HEK293T (cell line): Measurements from ENCODE around the gene LKAAEAR1.

ENCODE experiments used
- CTCF ChIA-PET: fragments of 350-600 bp; formaldehyde crosslinking; extraction: SDS; loops from one replicate; lab custom pipeline; 2021; ENCODE audit warnings: antibody characterized with exemption, inconsistent platforms; lab: Yijun Ruan, JAX
- POLR2A ChIA-PET: fragments of 350-600 bp; formaldehyde crosslinking; extraction: SDS; loops from one replicate; lab custom pipeline; 2020; ENCODE audit warnings: antibody characterized with exemption, inconsistent platforms; lab: Yijun Ruan, JAX
- DNase-seq: peaks from one replicate; pipeline ENCODE4 v3.0.0; 2012; ENCODE audit warnings: mixed read lengths; ENCODE audit errors: extremely low spot score
- ARNT ChIP-seq: fragments of 450-650 bp; IDR thresholded peaks from 2 replicates; pipeline ENCODE4 v1.6.1; 2017; ENCODE audit warnings: mild to moderate bottlenecking
- BHLHE40 ChIP-seq: fragments of 450-650 bp; IDR thresholded peaks from 2 replicates; pipeline ENCODE4 v1.6.1; 2016; ENCODE audit warnings: mild to moderate bottlenecking, moderate library complexity, borderline replicate concordance
- CTBP1 ChIP-seq: fragments of 450-650 bp; IDR thresholded peaks from 2 replicates; pipeline ENCODE4 v1.6.1; 2016; ENCODE audit warnings: borderline replicate concordance
- ELF4 ChIP-seq: fragments of 450-650 bp; IDR thresholded peaks from 2 replicates; pipeline ENCODE4 v1.6.1; 2017; ENCODE audit warnings: antibody characterized with exemption
- FOXA1 ChIP-seq: fragments of 450-650 bp; IDR thresholded peaks from 2 replicates; pipeline ENCODE4 v1.6.1; 2016; ENCODE audit warnings: mild to moderate bottlenecking
- FOXK2 ChIP-seq: fragments of 450-650 bp; IDR thresholded peaks from 2 replicates; pipeline ENCODE4 v1.6.1; 2016; ENCODE audit warnings: mild to moderate bottlenecking
- FOXM1 ChIP-seq: fragments of 450-650 bp; IDR thresholded peaks from 2 replicates; pipeline ENCODE4 v1.6.1; 2017; ENCODE audit warnings: mild to moderate bottlenecking, borderline replicate concordance
- HDGF ChIP-seq: fragments of 450-650 bp; IDR thresholded peaks from 2 replicates; pipeline ENCODE4 v1.6.1; 2017; ENCODE audit warnings: antibody characterized with exemption, borderline replicate concordance
- L3MBTL2 ChIP-seq: fragments of 450-650 bp; conservative IDR thresholded peaks from 2 replicates; pipeline ENCODE4 v1.6.1; 2016; ENCODE audit warnings: mild to moderate bottlenecking
- LEF1 ChIP-seq: fragments of 450-650 bp; IDR thresholded peaks from 2 replicates; pipeline ENCODE4 v1.6.1; 2017; ENCODE audit warnings: mild to moderate bottlenecking, borderline replicate concordance
- NFRKB ChIP-seq: fragments of 450-650 bp; IDR thresholded peaks from 2 replicates; pipeline ENCODE4 v1.6.1; 2016; ENCODE audit warnings: mild to moderate bottlenecking, moderate library complexity
- SP1 ChIP-seq: fragments of 450-650 bp; IDR thresholded peaks from 2 replicates; pipeline ENCODE4 v1.6.1; 2017
- SUZ12 ChIP-seq: fragments of 450-650 bp; IDR thresholded peaks from 2 replicates; pipeline ENCODE4 v1.6.1; 2016; ENCODE audit warnings: mild to moderate bottlenecking
- TARDBP ChIP-seq: fragments of 450-650 bp; IDR thresholded peaks from 2 replicates; pipeline ENCODE4 v1.6.1; 2016
- ZNF384 ChIP-seq: fragments of 450-650 bp; IDR thresholded peaks from 2 replicates; pipeline ENCODE4 v1.6.1; 2016
- TF ChIP-seq, protein P1 (sequence below): fragments of 450-650 bp; IDR thresholded peaks from 2 replicates; pipeline ENCODE4 v1.6.1; 2016

The LKAAEAR1 gene

DNA sequence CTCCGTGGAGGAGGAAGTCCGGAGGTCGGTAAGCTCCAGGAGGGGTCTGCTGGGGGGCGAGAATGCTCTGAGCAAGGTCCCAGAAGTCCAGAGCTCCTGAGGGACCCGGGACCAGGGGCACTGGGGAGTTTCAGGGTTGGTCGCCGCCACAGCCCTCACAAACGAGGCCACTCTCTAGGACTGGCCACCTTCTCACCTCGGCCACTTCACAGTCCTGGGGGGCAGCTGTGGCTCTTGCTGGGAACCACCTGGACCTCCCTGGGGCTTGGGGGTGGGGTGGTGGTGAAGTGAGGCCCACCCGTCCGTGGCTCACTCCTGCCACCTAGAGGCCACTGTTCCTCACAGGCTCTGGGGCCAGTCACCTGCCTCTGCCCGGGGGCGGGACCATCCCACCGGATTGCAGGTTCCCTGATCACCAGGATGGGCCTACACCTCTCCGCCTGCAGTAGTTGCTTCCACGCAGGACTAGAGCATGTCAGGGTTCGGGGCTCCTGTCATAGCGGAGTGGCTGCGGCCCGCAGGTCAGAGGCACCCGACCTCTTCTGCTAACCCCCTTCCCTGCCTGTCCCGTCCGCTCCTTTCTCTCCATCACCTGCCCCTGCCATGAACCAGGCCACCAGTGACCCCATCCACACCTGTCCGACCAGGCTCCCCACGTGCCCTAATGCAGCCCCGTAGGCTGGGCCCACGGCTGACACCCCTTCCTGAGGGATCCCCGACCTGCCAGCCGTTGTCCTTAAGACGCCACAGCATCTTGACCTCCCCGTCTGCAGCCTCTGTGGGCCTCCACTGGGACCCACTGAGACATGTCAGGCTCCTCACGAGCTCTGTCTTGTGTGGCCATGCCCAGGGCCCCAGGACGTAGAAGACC, 26.3 kb downstream of the LKAAEAR1 start:
- CTCF ChIA-PET = interaction anchor here (0.6 to 2.2 kb wide), 5 partner anchors 19 to 1470 kb away, joined by 3 to 10 read pairs (median 3); no protein-coding TSS in a partner anchor
- POLR2A ChIA-PET = no interaction called here
- TF ChIP-seq ARNT (no peak), FOXA1 (no peak), CTBP1 (no peak), ELF4 (no peak), FOXM1 (no peak)
- peak; percentile 86 for DNase-seq

DNA sequence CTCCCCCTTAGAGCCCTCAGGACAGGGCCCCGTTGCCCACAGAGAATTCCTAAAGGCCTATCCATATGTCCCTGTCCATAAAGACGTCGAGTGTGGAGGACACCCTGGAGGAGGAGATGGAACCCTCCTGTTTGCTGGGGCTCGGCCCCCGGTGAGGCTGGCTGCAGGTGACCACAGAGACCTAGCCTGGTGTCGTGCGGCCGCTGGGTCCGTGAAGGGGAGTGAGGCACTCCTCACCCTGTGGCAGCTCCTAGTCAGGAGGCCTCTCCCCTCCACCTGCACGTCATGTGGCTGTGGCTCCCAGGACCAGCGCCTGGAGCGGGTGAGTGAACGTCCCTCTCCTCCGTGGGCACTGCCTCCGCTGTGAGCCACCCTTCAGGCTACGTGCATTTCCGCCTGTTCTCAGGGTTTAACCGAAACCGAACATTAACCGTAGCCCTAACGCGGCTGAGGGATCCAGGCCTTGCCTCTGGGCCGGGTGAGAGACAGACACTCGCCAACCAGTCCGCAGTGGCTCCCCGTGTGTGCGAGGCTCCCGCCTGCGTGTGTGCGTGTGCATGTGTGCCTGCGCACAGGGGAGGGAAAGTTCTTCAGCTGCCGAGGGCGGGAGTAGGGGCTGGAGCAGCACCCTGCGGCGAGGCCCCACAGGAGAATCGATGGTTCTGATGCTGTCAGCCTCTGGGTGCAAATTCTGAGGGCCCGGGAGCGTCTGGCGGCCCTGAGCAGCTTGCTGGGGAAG, 27.1 kb downstream of the LKAAEAR1 start:
- POLR2A ChIA-PET = no interaction called here
- no peak for TF ChIP-seq LEF1
- no peak for TF ChIP-seq SUZ12
- no peak for TF ChIP-seq FOXK2
- TF ChIP-seq FOXA1 = no peak
- TF ChIP-seq, protein P1, sequence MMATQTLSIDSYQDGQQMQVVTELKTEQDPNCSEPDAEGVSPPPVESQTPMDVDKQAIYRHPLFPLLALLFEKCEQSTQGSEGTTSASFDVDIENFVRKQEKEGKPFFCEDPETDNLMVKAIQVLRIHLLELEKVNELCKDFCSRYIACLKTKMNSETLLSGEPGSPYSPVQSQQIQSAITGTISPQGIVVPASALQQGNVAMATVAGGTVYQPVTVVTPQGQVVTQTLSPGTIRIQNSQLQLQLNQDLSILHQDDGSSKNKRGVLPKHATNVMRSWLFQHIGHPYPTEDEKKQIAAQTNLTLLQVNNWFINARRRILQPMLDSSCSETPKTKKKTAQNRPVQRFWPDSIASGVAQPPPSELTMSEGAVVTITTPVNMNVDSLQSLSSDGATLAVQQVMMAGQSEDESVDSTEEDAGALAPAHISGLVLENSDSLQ = no peak
- no peak for TF ChIP-seq ZNF384
- TF ChIP-seq BHLHE40 = no peak
- no peak for TF ChIP-seq CTBP1
- TF ChIP-seq ELF4 = no peak
- TF ChIP-seq HDGF = no peak
- TF ChIP-seq SP1 = no peak
- TF ChIP-seq FOXM1 = no peak
- CTCF ChIA-PET = interaction anchor here (0.6 to 2.2 kb wide), 5 partner anchors 19 to 1469 kb away, joined by 3 to 10 read pairs (median 3); no protein-coding TSS in a partner anchor
- no peak for DNase-seq

DNA sequence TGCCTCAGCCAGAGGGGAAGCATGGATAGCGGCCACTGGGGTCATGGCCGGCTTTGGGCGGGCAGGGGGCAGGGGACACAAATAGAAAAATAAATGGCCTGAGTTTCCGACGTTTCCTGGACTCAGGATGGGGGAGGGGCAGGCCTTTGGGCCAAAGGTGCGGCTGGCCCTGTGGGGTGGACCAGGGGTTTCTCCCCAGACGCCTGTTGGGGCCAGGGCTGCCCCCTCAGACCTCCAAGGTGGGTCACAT, 27.6 kb downstream of the LKAAEAR1 start:
- DNase-seq = no peak
- ChIA-PET POLR2A (no interaction called here), CTCF (interaction anchor here (2.2 kb wide), 1 partner anchor 18 kb away, joined by 10 read pairs; no protein-coding TSS in a partner anchor)
- TF ChIP-seq FOXM1 = no peak
- no peak for TF ChIP-seq NFRKB
- TF ChIP-seq CTBP1 = no peak
- no peak for TF ChIP-seq ZNF384

DNA sequence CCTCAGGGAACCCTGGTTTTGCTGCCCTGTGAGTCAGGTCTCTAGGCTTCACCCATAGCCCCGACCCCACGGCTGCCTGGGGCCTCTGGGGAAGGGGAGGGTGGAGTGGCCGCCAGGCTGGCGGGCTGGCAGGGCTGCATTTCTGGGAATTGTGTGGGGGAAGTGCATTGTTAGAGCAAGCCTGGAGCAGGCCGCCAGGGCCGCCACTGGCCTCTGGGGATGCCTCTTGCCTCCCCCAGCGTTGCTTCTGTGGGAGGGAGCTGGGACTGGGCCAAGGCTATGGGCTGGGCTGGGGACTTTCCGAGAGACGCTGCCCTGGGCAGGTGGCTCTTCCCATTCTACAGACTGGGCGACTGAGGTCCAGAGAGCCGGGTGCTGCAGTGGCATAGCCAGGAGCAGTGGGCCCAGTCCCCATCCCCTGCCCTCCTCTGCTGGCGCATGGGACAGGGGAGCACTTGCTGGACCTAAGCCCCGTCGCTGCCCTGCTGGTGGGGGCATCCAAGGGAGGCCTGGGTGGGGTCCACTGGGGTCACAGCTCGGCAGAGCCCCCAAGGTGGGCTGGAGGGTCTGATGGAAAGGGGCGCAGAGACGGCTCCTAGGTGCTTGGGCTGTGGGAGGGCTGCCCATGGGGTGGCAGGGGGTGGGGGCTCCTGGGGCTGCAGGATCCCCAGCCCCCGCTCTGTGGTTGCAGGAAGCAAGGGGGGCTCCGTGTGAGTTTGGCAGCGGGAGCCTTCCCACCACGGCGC, 28.1 kb downstream of the LKAAEAR1 start:
- ChIA-PET POLR2A (no interaction called here), CTCF (interaction anchor here (2.2 kb wide), 1 partner anchor 18 kb away, joined by 10 read pairs; no protein-coding TSS in a partner anchor)
- TF ChIP-seq SP1 = no peak
- no peak for TF ChIP-seq FOXA1
- no peak for TF ChIP-seq NFRKB
- TF ChIP-seq, protein P1 = no peak
- no peak for TF ChIP-seq ELF4
- no peak for TF ChIP-seq SUZ12
- TF ChIP-seq FOXK2 = no peak
- TF ChIP-seq LEF1 = no peak
- no peak for TF ChIP-seq BHLHE40
- TF ChIP-seq ZNF384 = no peak
- TF ChIP-seq L3MBTL2 = no peak
- TF ChIP-seq ARNT = no peak
- no peak for TF ChIP-seq CTBP1
- no peak for TF ChIP-seq TARDBP
- no peak for TF ChIP-seq FOXM1
- no peak for TF ChIP-seq HDGF
- DNase-seq = no peak

DNA sequence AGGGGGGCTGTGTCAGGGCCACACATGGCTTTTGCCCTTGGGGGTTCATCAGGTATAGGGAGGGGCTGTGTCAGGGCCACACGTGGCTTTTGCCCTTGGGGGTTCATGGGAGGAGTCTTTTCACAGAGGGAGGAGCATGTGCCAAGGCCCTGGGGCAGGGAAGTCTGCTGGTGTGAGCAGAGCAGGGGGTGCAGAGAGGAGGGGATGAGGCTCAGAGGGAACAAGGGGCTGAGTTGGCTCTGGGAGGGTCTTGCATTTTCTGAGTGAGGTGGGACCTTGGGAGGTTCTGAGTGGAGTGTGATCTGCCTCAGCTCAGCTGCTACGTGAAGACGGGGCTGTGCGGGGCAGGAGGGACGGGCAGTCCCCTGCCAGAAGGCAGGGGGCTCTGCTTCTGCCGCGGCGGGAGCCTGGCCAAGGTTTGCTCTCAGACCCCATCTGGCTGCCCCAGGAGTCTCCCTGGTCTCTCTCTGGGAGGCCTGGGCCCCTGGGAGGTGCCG, 28.8 kb downstream of the LKAAEAR1 start:
- no peak for DNase-seq
- POLR2A ChIA-PET = no interaction called here
- TF ChIP-seq FOXA1 (no peak), SUZ12 (no peak), ELF4 (no peak), L3MBTL2 (no peak), ARNT (no peak), NFRKB (no peak), FOXK2 (no peak), HDGF (no peak), LEF1 (no peak), ZNF384 (no peak), CTBP1 (no peak), BHLHE40 (no peak), SP1 (no peak), FOXM1 (no peak), TARDBP (no peak)
- TF ChIP-seq, protein P1 = no peak
- CTCF ChIA-PET = interaction anchor here (1.4 kb wide), 1 partner anchor 65 kb away, joined by 7 read pairs; no protein-coding TSS in a partner anchor
